Osteocyte (in vitro differentiated cells): ENCODE data around the gene PRPF8. TPM values are rescaled to one million over a fixed set of nuclear protein-coding genes. Genes with fewer than 3 reads are reported as not detected.

Experiments
- DNase-seq: peaks from one replicate; pipeline ENCODE4 v3.0.0; 2021; ENCODE audit warnings: mixed read lengths; ENCODE audit not compliant: unreplicated experiment; ENCODE audit errors: extremely low spot score
- H3K27ac Mint-ChIP-seq: one replicate; pipeline ENCODE4 v1.8.0; 2021; ENCODE audit warnings: mild to moderate bottlenecking, mixed read lengths; ENCODE audit not compliant: unreplicated experiment
- H3K27me3 Mint-ChIP-seq: one replicate; pipeline ENCODE4 v1.8.0; 2021; ENCODE audit warnings: mixed read lengths; ENCODE audit not compliant: unreplicated experiment
- H3K36me3 Mint-ChIP-seq: one replicate; pipeline ENCODE4 v1.8.0; 2021; ENCODE audit warnings: mixed read lengths; ENCODE audit not compliant: unreplicated experiment
- H3K4me1 Mint-ChIP-seq: one replicate; pipeline ENCODE4 v1.8.0; 2021; ENCODE audit warnings: mixed read lengths; ENCODE audit not compliant: unreplicated experiment
- H3K4me3 Mint-ChIP-seq: one replicate; pipeline ENCODE4 v1.8.0; 2021; ENCODE audit warnings: mild to moderate bottlenecking, moderate library complexity, mixed read lengths; ENCODE audit not compliant: unreplicated experiment
- H3K9me3 Mint-ChIP-seq: one replicate; pipeline ENCODE4 v1.8.0; 2021; ENCODE audit warnings: mixed read lengths; ENCODE audit not compliant: unreplicated experiment
- CTCF ChIP-seq: fragments of 200-600 bp; sonication (generic); IDR thresholded peaks from 2 replicates; pipeline ENCODE4 v1.5.0; 2021; ENCODE audit warnings: antibody characterized with exemption, mild to moderate bottlenecking, moderate library complexity
- total RNA-seq: library from RNA; stranded (reverse); gene quantifications from 2 replicates; pipeline ENCODE4 v1.2.1, GENCODE V29; 2021

PRPF8 gene
- total RNA-seq, 1 donor from 2014 or later: 238 TPM

GRCh38 chr17:1651559-1651844 is 33.2 kb downstream of the PRPF8 start:
- Mint-ChIP-seq H3K36me3 (peaks cover 35% of the 10 kb centered on the region), H3K9me3 (no peaks in the 10 kb centered on the region), H3K4me3 (no peak overlapping the region), H3K27ac (no peak overlapping the region), H3K4me1 (peaks cover 7% of the 10 kb centered on the region), H3K27me3 (no peaks in the 10 kb centered on the region)
- no peak for DNase-seq
- TF ChIP-seq CTCF: no peak

GRCh38 chr17:1650731-1651558 is 33.7 kb downstream of the PRPF8 start:
- Mint-ChIP-seq H3K4me3 (no peak overlapping the region), H3K36me3 (peaks cover 29% of the 10 kb centered on the region), H3K27me3 (no peaks in the 10 kb centered on the region), H3K27ac (no peak overlapping the region), H3K4me1 (peaks cover 7% of the 10 kb centered on the region), H3K9me3 (no peaks in the 10 kb centered on the region)
- TF ChIP-seq CTCF: no peak
- no peak for DNase-seq

GRCh38 chr17:1649844-1650501 is 34.7 kb downstream of the PRPF8 start, which contains the start of gene RILP:
RILP (minus strand) TSS chr17:1649866; CDS start chr17:1649804, 62 bp downstream.
- TF ChIP-seq CTCF: no peak
- peak within 1 kb of the TSS; percentile 63 for H3K4me3 Mint-ChIP-seq
- peaks cover 9% of the 10 kb centered on the region for H3K4me1 Mint-ChIP-seq
- no peak for DNase-seq
- H3K27me3 Mint-ChIP-seq: no peaks in the 10 kb centered on the region
- H3K36me3 Mint-ChIP-seq: peaks cover 24% of the 10 kb centered on the region
- H3K27ac Mint-ChIP-seq: peak within 1 kb of the TSS; percentile 57
- no peaks in the 10 kb centered on the region for H3K9me3 Mint-ChIP-seq

GRCh38 chr17:1648963-1649843 is 35.5 kb downstream of the PRPF8 start:
- peak; percentile 98 for DNase-seq
- peak overlapping the region; percentile 57 for H3K27ac Mint-ChIP-seq
- TF ChIP-seq CTCF: peak; percentile 90
- no peaks in the 10 kb centered on the region for H3K27me3 Mint-ChIP-seq
- peaks cover 20% of the 10 kb centered on the region for H3K36me3 Mint-ChIP-seq
- peak overlapping the region; percentile 63 for H3K4me3 Mint-ChIP-seq
- peaks cover 11% of the 10 kb centered on the region for H3K4me1 Mint-ChIP-seq
- no peaks in the 10 kb centered on the region for H3K9me3 Mint-ChIP-seq
